BJ (cell line): ENCODE measurements around the gene MYH15. TPM values are rescaled to one million over a fixed set of nuclear protein-coding genes. Genes with fewer than 3 reads are reported as not detected.

ENCODE experiments used
- CTCF ChIA-PET: fragments of 350-600 bp; formaldehyde crosslinking; extraction: SDS; loops from one replicate; lab custom pipeline; 2021; ENCODE audit warnings: antibody characterized with exemption, inconsistent platforms; lab: Yijun Ruan, JAX
- POLR2A ChIA-PET: fragments of 300-600 bp; sonication (Branson Sonifier 250); formaldehyde crosslinking; extraction: SDS; loops from one replicate; lab custom pipeline; 2021; ENCODE audit warnings: antibody characterized with exemption; lab: Charles Lee
- DNase-seq: peaks from one replicate; pipeline ENCODE4 v3.0.0-alpha.2; 2011; ENCODE audit warnings: low read depth
- H3K27me3 ChIP-seq: 2 replicates; pipeline ENCODE4 v1.6.0; 2011; ENCODE audit warnings: low read length; ENCODE audit not compliant: control insufficient read depth, insufficient read depth
- H3K36me3 ChIP-seq: 2 replicates; pipeline ENCODE4 v1.5.1; 2011; ENCODE audit warnings: low read length; ENCODE audit not compliant: control insufficient read depth, insufficient read depth
- H3K4me3 ChIP-seq: 2 replicates; pipeline ENCODE4 v1.5.1; 2011; ENCODE audit warnings: low read depth, mild to moderate bottlenecking, control low read depth, low read length
- polyA plus RNA-seq: library from polyadenylated mRNA; depleted of rRNA; stranded (reverse); fragments of >200 nt; gene quantifications from 2 replicates; pipeline ENCODE4 v1.2.3, GENCODE V29; 2011
- TF ChIP-seq, protein P1 (sequence below): IDR thresholded peaks from 2 replicates; pipeline ENCODE4 v1.5.1; 2011; ENCODE audit warnings: low read depth, mild to moderate bottlenecking, control low read depth, inconsistent platforms, low read length, moderate library complexity; ENCODE audit not compliant: insufficient read depth

MYH15 gene
- polyA plus RNA-seq, 1 experiment: 0.02 TPM

- Histone ChIP-seq H3K4me3 (no peak overlapping the region), H3K27me3 (no peaks in the 10 kb centered on the region), H3K36me3 (no peaks in the 10 kb centered on the region)
- DNase-seq: no peak
- POLR2A ChIA-PET: no interaction called here
- TF ChIP-seq, protein P1, sequence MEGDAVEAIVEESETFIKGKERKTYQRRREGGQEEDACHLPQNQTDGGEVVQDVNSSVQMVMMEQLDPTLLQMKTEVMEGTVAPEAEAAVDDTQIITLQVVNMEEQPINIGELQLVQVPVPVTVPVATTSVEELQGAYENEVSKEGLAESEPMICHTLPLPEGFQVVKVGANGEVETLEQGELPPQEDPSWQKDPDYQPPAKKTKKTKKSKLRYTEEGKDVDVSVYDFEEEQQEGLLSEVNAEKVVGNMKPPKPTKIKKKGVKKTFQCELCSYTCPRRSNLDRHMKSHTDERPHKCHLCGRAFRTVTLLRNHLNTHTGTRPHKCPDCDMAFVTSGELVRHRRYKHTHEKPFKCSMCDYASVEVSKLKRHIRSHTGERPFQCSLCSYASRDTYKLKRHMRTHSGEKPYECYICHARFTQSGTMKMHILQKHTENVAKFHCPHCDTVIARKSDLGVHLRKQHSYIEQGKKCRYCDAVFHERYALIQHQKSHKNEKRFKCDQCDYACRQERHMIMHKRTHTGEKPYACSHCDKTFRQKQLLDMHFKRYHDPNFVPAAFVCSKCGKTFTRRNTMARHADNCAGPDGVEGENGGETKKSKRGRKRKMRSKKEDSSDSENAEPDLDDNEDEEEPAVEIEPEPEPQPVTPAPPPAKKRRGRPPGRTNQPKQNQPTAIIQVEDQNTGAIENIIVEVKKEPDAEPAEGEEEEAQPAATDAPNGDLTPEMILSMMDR: no peak
- CTCF ChIA-PET: interaction anchor here (0.6 to 1.6 kb wide), 6 partner anchors 12 to 1616 kb away, joined by 3 to 5 read pairs (median 4); no protein-coding TSS in a partner anchor
These were observed 36.7 kb downstream of the MYH15 start for GRCh38 chr3:108473711-108474110.

- peak; percentile 53 for DNase-seq
- TF ChIP-seq, protein P1: no peak
- H3K36me3 ChIP-seq: no peaks in the 10 kb centered on the region
- ChIA-PET POLR2A (no interaction called here), CTCF (interaction anchor here (0.6 to 1.2 kb wide), 3 partner anchors 80 to 1237 kb away, joined by 3 to 4 read pairs (median 4); no protein-coding TSS in a partner anchor)
- no peak overlapping the region for H3K4me3 ChIP-seq
- H3K27me3 ChIP-seq: no peaks in the 10 kb centered on the region
These were observed 38.3 kb downstream of the MYH15 start for GRCh38 chr3:108472001-108472591.

GRCh38 chr3:108471426-108471825 is 39.0 kb downstream of the MYH15 start:
- DNase-seq: no peak
- POLR2A ChIA-PET: no interaction called here
- TF ChIP-seq, protein P1: no peak
- no peak overlapping the region for H3K4me3 ChIP-seq
- no peaks in the 10 kb centered on the region for H3K36me3 ChIP-seq
- H3K27me3 ChIP-seq: no peaks in the 10 kb centered on the region
- CTCF ChIA-PET: interaction anchor here (0.6 to 1.2 kb wide), 2 partner anchors 533 to 1236 kb away, joined by 4 read pairs; no protein-coding TSS in a partner anchor

GRCh38 chr3:108469126-108469525 is 41.3 kb downstream of the MYH15 start:
- TF ChIP-seq, protein P1: no peak
- DNase-seq: no peak
- POLR2A ChIA-PET: no interaction called here
- no peak overlapping the region for H3K4me3 ChIP-seq
- no peaks in the 10 kb centered on the region for H3K27me3 ChIP-seq
- CTCF ChIA-PET: no interaction called here
- H3K36me3 ChIP-seq: no peaks in the 10 kb centered on the region

GRCh38 chr3:108468577-108468976 is 41.8 kb downstream of the MYH15 start:
- CTCF ChIA-PET: no interaction called here
- TF ChIP-seq, protein P1: no peak
- H3K36me3 ChIP-seq: no peaks in the 10 kb centered on the region
- no peaks in the 10 kb centered on the region for H3K27me3 ChIP-seq
- no peak overlapping the region for H3K4me3 ChIP-seq
- POLR2A ChIA-PET: no interaction called here
- no peak for DNase-seq
